H54 (cell line): ENCODE results near the gene CEBPA.

Experiments used
- DNase-seq: peaks from one replicate; pipeline ENCODE4 v3.0.0; 2011; ENCODE audit warnings: low spot score, mixed read lengths; ENCODE audit not compliant: insufficient read length
- FAIRE-seq: peaks from 3 replicates; lab custom pipeline; 2011; peaks lifted over from hg19 to GRCh38; lab: Jason Lieb, UNC
- POLR2A ChIP-seq: IDR thresholded peaks from 2 replicates; pipeline ENCODE4 v1.6.1; 2011; ENCODE audit warnings: low read depth, mild to moderate bottlenecking, low read length

CEBPA gene

GRCh38 chr19:33292595-33293254 lies 9.6 kb downstream of the CEBPA start:
- DNase-seq: peak; percentile 67
- FAIRE-seq: no peak
- no peak for TF ChIP-seq POLR2A

GRCh38 chr19:33291623-33292534 lies 10.5 kb downstream of the CEBPA start:
- FAIRE-seq: no peak
- TF ChIP-seq POLR2A: no peak
- no peak for DNase-seq

- FAIRE-seq: no peak
- no peak for DNase-seq
- no peak for TF ChIP-seq POLR2A
Observed at GRCh38 chr19:33290956-33291622, 11.2 kb downstream of the CEBPA start.

- FAIRE-seq (no peak), DNase-seq (no peak)
- TF ChIP-seq POLR2A: no peak
Observed at GRCh38 chr19:33290082-33290815, 12.1 kb downstream of the CEBPA start.

- DNase-seq (no peak), FAIRE-seq (no peak)
- no peak for TF ChIP-seq POLR2A
Observed at GRCh38 chr19:33289261-33289660, 13.1 kb downstream of the CEBPA start.

- DNase-seq: no peak
- FAIRE-seq: no peak
- TF ChIP-seq POLR2A: no peak
Observed at GRCh38 chr19:33288666-33289065, 13.7 kb downstream of the CEBPA start.

GRCh38 chr19:33287927-33288326 lies 14.4 kb downstream of the CEBPA start:
- FAIRE-seq (no peak), DNase-seq (no peak)
- TF ChIP-seq POLR2A: no peak

GRCh38 chr19:33287438-33287837 lies 14.9 kb downstream of the CEBPA start:
- FAIRE-seq (no peak), DNase-seq (no peak)
- TF ChIP-seq POLR2A: no peak

GRCh38 chr19:33286899-33287298 lies 15.4 kb downstream of the CEBPA start:
- TF ChIP-seq POLR2A: no peak
- DNase-seq (no peak), FAIRE-seq (no peak)

- DNase-seq (no peak), FAIRE-seq (no peak)
- TF ChIP-seq POLR2A: no peak
Observed at GRCh38 chr19:33285441-33285927, 16.9 kb downstream of the CEBPA start.

- FAIRE-seq (no peak), DNase-seq (no peak)
- TF ChIP-seq POLR2A: no peak
Observed at GRCh38 chr19:33284756-33285155, 17.6 kb downstream of the CEBPA start.

GRCh38 chr19:33284146-33284643 lies 18.1 kb downstream of the CEBPA start:
- no peak for TF ChIP-seq POLR2A
- no peak for DNase-seq
- FAIRE-seq: no peak

- no peak for TF ChIP-seq POLR2A
- FAIRE-seq (no peak), DNase-seq (no peak)
Observed at GRCh38 chr19:33283589-33283988, 18.7 kb downstream of the CEBPA start.
